GM21529 (cell line): ENCODE results near the gene SLC2A4RG.

Experiments
- ATAC-seq: cut with Tn5 transposase; IDR thresholded peaks from one replicate; pipeline ENCODE4 v1.9.1; 2021; ENCODE audit not compliant: unreplicated experiment

The SLC2A4RG gene

DNA sequence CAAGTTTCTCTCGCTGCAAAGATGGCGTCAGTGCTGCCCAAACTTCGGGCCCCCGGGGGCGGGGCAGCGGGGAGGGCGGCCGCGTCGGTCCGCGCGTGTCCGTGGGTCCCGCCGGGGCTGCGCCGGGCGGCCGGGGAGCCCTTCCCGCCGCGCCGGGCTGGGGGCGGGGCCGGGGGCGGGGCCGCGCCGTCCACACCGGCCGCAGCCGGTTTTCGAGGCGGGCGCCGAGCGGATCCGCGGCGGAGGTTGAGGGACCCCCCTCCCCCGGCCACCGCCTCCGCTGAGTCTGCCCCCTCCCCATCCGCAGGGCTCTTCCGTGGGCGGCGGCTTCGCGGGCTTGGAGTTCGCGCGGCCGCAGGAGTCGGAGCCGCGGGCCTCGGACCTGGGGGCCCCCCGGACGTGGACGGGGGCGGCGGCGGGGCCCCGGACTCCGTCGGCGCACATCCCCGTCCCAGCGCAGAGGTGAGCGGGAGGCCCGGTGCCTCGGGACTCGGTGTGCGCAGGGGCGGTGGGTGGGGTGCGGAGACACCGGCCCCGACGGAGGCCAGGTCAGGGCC is 572 bp downstream of the SLC2A4RG start:
- no peak for ATAC-seq

DNA sequence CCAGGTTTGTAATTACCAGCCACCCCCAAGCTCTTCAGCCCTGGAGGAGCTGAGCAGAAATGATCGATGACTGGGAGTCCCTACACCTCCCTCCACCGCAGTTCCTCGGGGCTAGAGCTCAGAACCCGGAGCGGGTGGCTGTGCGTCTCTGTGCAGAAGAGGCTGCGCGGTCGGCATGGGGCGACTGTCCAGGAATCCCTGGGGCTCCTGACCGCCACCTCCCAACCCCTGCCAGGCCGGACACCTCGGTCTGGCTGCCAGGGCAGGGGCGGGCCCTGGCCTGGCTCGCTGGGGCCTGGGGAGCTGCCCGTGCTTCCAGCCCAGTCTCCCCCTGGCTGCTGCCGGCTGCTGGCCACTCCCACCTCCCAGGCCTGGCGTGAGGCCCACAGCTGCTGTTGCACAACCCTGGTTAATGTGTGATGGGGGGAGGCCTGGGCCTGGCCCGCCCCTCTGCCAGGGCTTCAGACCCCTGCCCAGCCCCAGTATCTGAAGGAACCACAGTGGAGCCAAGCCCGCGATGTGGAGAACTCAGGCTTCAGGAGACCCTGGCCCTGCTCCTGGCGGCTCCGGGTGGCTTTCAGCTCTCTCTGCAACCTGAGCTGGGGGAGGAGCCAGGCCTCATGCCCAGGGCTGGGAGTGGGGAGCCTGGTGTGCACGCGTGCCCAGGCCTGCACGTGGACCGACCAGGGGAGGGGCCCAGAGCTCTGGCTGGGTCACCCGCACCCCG is 1.2 kb downstream of the SLC2A4RG start:
- no peak for ATAC-seq

DNA sequence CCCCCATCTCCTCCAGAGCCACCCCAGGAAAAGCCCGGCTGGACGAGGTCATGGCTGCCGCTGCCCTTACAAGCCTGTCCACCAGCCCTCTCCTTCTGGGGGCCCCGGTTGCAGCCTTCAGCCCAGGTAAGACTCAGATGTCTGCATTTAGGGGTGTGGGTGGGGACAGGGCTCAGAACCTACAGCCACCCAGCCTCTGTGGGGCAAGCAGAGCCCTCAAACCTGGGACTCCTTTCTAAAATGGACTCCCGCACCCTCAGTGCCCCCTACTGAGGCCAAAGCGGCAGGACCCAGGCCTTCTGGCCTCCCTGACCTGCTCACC is 1.7 kb downstream of the SLC2A4RG start:
- no peak for ATAC-seq

DNA sequence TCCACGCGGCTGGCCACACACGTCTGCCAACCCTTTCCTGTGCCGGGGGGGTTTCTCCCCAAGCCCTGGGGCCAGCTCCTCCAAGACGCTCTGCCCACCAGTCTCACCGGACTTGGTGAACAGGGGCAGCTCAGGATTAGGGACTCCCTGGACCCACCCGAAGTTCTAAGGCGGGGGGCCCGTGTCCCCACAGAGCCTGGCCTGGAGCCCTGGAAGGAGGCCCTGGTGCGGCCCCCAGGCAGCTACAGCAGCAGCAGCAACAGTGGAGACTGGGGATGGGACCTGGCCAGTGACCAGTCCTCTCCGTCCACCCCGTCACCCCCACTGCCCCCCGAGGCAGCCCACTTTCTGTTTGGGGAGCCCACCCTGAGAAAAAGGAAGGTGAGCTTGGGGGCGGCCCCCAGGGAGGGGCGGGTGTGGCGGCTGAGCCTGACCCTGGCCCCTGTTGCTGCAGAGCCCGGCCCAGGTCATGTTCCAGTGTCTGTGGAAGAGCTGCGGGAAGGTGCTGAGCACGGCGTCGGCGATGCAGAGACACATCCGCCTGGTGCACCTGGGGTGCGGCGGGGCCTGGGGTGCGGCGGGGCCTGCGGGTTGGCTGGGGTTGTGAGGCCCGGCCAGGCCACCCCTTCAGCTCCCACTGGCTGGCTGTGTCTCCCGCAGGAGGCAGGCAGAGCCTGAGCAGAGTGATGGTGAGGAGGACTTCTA is 2.3 kb downstream of the SLC2A4RG start:
- ATAC-seq: no peak

DNA sequence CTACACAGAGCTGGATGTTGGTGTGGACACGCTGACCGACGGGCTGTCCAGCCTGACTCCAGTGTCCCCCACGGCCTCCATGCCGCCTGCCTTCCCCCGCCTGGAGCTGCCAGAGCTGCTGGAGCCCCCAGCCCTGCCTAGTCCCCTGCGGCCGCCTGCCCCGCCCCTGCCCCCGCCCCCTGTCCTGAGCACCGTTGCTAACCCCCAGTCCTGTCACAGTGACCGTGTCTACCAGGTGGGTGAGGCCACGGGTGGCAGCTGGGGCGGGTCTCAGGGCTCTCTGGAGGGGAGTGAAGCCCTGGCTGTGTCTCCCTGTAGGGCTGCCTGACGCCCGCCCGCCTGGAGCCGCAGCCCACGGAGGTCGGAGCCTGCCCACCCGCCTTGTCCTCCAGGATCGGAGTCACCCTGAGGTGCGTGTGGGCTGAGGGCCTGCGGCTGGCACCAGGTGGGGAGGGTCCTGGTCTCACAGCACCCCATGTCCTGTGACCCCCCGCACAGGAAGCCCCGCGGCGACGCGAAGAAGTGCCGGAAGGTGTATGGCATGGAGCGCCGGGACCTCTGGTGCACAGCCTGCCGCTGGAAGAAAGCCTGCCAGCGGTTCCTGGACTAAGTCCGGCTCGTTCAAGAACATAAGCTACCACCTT is 2.9 kb downstream of the SLC2A4RG start:
- ATAC-seq: no peak

DNA sequence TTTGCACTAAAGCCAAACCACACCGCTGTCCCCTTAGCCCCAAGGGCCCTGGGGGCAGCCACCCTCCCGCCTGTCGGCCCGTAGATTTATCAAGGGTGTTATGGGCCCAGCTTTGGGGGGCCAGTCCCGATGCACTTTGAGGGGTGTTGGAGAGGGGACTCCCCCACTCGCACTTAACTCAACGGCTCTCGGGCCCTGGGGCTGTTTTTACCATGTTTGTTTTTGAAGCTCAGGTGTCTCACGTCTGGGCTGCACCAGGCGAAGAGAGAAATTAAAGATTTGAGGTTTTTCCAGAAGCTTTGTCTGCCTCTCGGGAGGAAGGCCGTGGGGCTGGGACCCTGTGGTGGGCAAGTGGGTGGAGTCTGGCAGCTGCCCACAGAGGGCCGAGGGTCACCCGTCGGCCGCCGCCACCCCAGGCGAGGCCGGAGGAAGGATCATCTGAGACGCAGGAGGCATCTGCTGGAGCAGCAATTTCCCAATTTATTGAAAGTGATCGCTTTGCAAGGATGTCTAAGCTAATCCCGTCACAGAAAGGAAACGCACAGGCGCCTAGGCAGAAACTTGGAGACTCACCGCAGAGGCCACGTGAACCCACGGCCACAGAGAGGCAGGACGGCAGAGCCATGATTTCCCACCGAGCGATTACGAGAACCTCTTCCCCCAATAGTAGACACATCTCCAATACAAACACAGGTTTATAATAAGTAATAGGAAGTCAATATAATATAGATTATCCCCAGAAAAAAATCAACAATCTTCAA is 3.8 kb downstream of the SLC2A4RG start:
- ATAC-seq: no peak

DNA sequence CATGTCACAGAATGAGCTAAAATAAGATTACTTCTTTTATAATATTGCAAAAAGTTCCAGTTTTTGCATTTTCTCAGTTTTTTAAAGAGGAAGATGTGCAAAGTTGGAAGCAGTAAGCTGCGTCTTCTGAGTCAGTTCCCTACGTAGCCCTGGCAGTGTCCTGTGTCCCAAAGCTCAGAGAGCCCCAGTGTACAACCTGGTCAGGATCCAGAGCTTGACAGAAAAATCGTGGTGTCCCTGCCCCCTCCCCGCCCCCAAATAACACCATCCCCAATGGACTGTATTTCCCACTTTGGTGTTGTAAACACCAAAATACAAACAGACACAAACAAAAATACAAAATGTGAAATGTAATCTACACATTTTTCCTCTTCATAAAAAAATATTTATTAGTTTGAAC is 4.6 kb downstream of the SLC2A4RG start:
- no peak for ATAC-seq

DNA sequence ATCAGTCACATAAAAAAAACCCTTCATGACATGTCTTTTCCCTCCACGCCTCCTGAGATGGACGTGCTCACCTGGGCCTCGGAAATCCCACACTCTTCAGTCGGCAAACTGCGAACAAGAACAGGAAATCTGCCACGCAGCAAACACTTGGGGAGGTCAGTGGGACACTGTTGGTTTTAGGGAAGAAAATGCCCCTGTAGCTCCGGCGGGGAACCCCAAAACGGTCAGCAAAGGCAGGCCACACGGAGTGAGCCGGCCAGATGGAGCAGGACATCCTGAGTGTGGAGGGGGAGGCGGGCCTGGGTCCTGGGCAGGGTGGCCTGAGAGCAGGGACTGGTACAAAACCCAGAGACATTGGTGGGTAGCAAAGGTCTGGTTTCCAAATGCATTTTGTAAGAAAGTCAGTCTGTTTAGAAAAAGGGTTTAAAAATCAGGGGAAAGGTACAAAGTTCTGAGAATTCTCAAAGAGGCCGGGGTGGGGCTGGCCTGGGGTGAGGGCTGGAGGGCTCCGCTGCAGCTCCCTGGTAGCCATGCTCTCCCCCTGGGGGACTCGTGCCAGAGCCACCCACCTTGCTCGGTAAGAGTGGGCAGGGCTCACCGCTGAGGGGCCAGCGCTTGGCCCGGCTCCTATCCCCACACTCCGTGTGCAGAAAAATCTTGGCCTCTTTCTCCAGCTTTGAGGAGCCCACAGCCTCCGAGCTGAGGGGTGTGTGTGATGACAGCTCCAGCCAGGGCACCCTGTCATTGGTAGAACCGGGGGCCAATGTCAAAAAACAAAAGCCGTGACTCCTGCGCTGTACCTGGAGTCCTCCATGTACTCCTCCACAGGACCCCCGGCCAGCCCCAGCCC is 5.2 kb downstream of the SLC2A4RG start:
- no peak for ATAC-seq

DNA sequence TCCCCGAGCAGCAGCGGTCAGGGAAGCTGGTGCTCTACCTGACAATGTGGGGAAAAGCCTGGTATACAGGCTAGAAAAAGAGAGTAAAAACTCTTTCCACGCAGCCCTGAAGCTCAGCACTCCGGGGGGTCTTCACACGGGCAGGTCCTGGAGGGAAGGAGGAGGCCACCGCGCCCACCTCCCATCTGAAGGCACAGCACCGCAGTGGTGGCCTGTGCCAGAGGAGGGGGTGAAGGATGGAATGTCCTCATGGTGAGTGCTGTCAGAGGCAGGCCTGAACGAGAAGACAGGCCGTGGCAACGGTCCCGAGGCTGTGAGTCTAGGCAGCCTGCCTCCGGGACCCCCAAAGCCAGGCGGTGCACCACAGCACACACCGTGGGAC is 5.8 kb downstream of the SLC2A4RG start:
- no peak for ATAC-seq

DNA sequence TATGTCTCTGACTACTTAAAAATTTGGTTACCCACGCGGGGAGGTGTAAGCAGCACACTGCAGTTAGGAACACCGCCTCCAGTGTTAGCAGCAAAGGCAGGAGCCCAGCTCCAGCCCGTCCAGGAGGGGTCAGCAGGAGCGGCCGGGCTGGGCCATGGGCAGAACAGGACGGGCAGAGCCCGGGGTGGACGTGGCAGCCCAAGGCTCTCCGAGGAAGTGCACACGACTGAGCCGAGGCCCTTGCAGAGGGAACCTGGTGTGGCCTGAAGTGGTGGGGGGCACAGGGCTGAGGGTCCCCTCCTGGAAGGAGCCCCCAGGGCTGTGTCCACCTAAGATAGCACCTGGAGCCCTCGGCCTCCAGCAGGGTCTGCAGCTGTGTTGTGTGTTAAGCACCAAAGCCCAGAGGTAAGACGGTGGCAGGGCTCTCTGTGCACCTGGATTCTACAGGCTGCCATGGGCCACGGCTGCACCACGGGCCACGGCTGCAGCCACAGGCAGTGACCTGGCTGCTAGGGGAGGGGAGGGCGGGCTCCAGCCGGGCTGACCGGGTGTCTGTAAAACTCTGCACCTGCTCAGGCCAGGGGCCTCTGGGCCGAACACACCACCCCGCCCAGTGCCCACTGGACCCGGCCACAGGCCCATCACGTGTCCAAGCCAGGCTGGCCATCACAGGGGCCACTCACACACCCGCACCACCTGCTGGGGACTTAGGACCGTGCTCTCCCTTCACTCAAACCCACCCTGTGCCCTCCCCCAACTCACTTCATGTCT is 6.6 kb downstream of the SLC2A4RG start:
- ATAC-seq: no peak

DNA sequence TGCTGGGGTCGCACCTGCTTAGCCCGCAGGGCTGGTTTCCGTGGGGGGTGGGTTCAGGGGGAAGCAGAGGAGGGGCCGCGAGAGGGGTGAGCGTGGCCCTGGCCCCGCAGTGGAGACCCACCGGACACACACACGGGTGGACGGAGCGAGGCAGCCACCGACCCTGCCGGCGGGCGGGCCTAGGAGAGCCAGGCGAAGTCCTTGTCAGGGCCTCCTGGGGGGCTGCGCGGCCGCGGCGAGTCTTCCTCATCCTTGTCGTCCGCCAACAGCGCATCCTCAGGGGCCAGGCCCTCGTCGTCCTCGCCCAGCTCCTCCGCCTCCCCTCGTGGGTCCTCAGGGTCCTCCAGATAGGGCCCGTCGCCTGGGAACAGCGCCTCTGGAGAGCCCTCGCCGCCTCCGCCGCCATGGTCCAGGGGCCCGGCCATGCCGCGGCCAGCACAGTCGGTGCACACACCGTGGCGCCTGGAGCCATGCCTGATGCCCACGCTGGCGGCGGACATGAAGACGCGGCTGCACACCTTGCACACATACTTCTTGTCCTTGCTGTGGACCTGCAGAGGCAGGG is 7.3 kb downstream of the SLC2A4RG start:
- ATAC-seq: no peak

DNA sequence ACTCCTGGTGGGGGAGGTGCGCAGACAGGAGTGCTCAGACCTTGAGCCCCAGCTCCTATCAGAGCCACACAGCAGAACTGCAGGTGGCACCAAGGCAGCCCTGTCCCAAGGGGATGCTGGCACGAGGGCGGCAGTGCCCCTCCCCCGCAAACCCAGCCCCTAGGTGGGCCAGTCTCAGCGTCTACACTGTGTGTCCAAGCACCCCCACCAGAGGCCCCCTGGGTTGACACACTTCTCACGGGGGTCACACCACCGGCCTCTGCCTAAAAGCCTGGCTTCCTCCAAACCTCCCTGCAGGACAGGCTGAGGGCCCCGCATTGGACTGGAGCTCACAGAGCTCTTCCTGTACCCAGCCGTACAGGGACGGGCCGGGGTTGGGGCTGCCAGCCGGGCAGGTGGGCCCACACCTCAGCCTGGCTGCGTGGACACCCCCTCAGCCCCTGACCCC is 8.1 kb downstream of the SLC2A4RG start:
- no peak for ATAC-seq

DNA sequence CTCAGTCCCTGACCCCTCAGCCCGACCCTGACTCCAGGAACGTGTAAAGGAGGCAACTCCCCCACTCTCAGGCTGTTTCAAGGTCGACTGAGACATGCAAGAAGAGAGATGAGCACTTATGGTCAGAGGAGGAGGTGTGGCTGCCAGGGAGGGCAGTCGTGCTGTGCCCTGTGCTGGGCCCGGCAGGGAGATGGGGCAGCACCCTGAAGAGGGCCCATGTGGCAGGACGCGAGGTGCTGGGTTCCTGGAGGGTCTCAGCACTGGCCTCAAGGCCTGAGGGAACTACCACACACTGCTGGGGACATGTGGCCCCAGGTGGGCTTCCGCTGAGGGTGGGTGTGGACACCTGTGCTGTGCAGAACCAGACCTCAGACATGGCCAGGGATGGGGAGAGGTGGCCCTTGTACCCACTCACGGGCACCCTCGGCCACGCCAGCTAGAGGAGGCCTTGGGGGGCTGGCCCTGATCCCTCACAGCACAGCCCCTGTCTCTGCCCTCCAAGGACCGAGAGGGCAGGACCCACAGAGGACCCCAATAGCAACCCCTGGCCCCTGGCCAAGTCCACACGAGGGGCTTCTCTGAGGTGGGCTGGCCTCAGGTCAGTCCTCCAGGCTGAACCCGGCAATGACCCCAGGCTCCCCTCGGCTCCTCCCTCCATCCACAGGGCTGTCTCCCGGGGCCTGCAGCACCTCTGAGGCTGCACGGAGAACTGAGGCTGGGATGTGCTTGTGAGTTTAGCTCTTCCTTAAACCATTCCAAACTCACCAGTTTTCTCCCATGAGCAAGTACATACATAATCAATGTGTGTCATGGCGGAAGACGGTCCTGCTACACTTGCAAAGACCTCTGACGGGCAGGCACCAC is 8.7 kb downstream of the SLC2A4RG start:
- no peak for ATAC-seq

DNA sequence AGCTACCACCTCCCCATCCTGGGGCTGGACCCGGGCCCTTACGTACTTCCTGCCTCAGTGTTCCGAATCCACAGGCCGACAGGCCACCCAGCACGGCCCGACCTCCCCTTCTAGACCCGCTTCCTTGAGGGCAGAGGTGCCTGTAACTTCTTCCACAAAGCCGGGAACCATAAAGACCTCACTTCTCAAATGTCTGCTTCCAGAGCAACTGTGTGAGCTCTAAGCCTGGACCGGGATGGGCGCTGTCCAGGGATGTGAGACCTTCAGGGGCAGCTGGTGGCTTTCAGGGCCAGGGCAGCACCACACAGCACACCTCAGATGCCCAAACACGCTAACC is 9.3 kb downstream of the SLC2A4RG start:
- no peak for ATAC-seq

DNA sequence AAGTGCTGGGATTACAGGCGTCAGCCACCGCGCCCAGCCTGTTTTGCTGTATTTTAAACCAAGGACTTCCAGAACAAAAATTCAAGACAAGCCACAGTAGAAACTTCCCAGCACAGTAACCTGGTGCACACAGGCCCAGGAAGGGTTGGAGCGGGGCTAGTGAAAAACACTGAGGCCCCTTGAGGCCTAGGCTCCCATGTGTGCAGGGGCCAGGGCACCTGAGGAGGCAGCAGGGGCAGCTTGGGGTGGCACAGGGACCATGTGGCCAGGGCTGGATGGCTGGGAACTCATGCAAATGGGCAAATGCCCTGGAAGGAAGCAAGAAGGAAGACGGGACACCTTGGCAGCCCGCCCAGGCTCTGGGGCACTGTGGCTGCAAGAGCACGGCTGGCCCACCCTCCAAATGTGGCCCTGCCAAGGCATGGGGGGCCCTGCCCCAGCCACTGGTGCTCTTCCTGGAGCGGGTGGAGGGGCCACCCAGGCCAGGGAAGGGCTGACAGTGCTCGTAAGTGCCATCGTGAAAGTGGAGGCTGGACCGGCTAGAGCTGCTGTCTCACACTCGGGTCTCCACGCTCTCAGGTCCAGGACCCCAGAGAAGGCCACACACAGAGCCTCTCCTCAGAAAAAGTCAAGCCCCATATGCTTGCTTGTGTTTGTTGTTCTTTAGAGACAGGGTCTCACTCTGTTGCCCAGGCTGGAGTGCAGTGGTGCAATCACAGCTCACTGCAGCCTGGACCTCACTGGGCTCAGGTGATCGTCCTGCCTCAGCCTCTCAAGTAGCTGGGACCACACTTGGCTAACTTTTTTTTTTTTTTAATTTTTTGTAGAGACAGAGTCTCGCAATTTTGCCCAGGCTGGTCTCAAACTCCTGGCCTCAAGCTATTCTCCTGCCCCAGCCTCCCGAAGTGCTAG is 10.3 kb downstream of the SLC2A4RG start:
- no peak for ATAC-seq

DNA sequence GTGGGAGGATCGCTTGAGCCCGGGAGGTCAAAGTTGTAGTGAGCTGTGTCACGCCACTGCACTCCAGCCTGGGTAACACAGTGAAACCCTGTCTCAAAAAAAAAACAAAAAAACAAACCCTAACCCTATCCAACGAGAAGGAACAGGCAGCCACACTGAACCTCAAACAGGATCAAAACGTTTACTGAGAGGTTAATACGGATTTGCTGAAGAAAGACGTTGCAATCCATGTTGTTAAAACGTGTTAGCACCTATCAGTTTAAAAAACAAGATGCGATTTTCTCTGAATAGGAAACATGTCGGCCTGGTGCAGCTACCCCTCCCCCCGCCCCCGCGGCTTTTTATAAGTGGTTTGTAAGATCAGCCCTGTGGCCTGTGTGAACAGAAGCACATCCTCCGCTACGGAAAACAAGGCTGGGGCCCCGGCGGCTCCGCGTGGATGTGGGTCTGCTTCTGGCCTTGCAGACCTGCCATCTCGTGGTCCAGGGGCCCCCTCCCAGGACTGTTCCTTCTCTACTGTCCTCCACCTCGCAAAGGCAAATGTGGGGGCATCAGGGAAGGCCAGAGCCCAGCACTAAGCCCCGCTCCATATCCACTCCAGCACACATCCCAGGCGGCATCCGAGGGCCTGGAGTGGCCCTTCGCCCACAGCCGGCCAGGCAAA is 11.4 kb downstream of the SLC2A4RG start:
- ATAC-seq: no peak
